22Rv1 (cell line): Measurements from ENCODE around the gene ATP2B2.

ENCODE experiments used
- CTCF ChIP-seq: fragments of 450-650 bp; IDR thresholded peaks from 2 replicates; pipeline ENCODE4 v1.5.1; 2017; ENCODE audit warnings: mild to moderate bottlenecking
- ZFX ChIP-seq: fragments of 450-650 bp; IDR thresholded peaks from 2 replicates; pipeline ENCODE4 v1.6.1; 2017; ENCODE audit warnings: antibody characterized with exemption, borderline replicate concordance

DNA sequence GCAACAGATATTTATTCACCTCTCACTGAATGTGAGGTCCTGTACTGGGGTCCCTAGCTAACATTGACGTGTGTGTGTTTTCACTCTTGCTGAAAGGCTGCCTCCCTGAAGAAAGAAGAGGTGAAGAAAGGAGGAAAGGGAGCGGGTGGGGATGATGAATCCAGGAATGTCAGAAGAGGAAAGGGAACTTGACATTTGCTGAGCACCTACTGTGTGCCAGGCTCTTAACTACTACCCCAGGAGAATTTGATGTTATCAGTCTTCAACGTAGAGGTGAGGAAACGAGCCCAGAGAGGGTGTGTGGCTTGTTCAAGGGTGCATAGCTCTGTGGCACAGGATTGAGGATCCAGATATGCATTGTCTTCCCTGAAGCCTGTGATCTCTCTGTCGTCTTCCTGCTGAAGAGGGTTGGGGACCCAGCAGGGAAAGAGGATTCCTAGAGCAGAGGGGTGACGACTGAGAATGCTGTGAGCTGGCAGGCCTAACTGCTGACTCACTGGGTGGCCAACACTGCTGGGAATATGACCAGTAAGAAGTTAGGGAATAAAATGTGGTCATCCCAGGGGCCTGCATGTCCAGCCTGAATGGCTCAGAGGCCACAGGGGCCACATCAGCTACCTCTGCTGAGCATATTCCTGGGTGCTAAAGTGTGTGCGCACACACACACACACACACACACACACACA, 6.6 kb upstream of the ATP2B2 start:
- TF ChIP-seq CTCF (no peak), ZFX (no peak)
